HepG2 (cell line): ENCODE results near the gene PIGW. TPM values are rescaled to one million over a fixed set of nuclear protein-coding genes. Genes with fewer than 3 reads are reported as not detected.

ENCODE experiments used
- CEBPB ChIP-seq: IDR thresholded peaks from 2 replicates; pipeline ENCODE4 v1.6.1; 2011; ENCODE audit warnings: low read depth, low read length, improper control_type of control experiment, borderline replicate concordance
- DNMT3B ChIP-seq: conservative IDR thresholded peaks from 2 replicates; pipeline ENCODE4 v1.6.1; 2016; ENCODE audit warnings: missing biosample characterization, control low read depth
- EHMT2 ChIP-seq: fragments of 200-600 bp; sonication (generic); IDR thresholded peaks from 2 replicates; pipeline ENCODE4 v1.7.0; 2017; ENCODE audit warnings: antibody characterized with exemption, low read depth, low read length, borderline replicate concordance
- JUN ChIP-seq: sonication (generic); formaldehyde crosslinking; IDR thresholded peaks from 2 replicates; pipeline ENCODE4 v1.4.0; 2020; ENCODE audit warnings: mild to moderate bottlenecking, missing genetic modification reagents
- MAF1 ChIP-seq: sonication (generic); formaldehyde crosslinking; IDR thresholded peaks from 2 replicates; pipeline ENCODE4 v1.5.0; 2020; ENCODE audit warnings: missing genetic modification reagents, borderline replicate concordance
- RAD21 ChIP-seq: fragments of 450-650 bp; formaldehyde crosslinking; IDR thresholded peaks from 2 replicates; pipeline ENCODE4 v1.5.0; 2020; ENCODE audit warnings: mild to moderate bottlenecking
- RCOR2 ChIP-seq: IDR thresholded peaks from 2 replicates; pipeline ENCODE4 v1.6.1; 2016; ENCODE audit warnings: missing biosample characterization, missing genetic modification reagents
- SIN3B ChIP-seq: fragments of 150-350 bp; IDR thresholded peaks from 2 replicates; pipeline ENCODE4 v1.6.1; 2014; ENCODE audit warnings: low read length
- SMC3 ChIP-seq: IDR thresholded peaks from 2 replicates; pipeline ENCODE4 v1.6.1; 2011; ENCODE audit warnings: low read length, improper control_type of control experiment
- SUZ12 ChIP-seq: fragments of 150-350 bp; IDR thresholded peaks from 2 replicates; pipeline ENCODE4 v1.6.1; 2014; ENCODE audit warnings: low read depth, low read length
- ZBTB39 ChIP-seq: sonication (generic); formaldehyde crosslinking; IDR thresholded peaks from 2 replicates; pipeline ENCODE4 v1.5.0; 2020; ENCODE audit warnings: missing genetic modification reagents
- ZEB1 ChIP-seq: IDR thresholded peaks from 2 replicates; pipeline ENCODE4 v1.6.1; 2012; ENCODE audit warnings: mild to moderate bottlenecking, low read depth, inconsistent platforms; ENCODE audit not compliant: insufficient replicate concordance
- ZNF451 ChIP-seq: sonication (generic); formaldehyde crosslinking; IDR thresholded peaks from 2 replicates; pipeline ENCODE4 v1.5.0; 2020; ENCODE audit warnings: mild to moderate bottlenecking, missing genetic modification reagents
- ZNF569 ChIP-seq: sonication (generic); formaldehyde crosslinking; IDR thresholded peaks from 2 replicates; pipeline ENCODE4 v1.5.0; 2020; ENCODE audit warnings: mild to moderate bottlenecking, missing genetic modification reagents, moderate library complexity, borderline replicate concordance
- ZNF598 ChIP-seq: sonication (generic); formaldehyde crosslinking; IDR thresholded peaks from 2 replicates; pipeline ENCODE4 v1.5.1; 2020; ENCODE audit warnings: mild to moderate bottlenecking, missing genetic modification reagents, borderline replicate concordance
- ZNF652 ChIP-seq: IDR thresholded peaks from 2 replicates; pipeline ENCODE4 v1.6.1; 2016; ENCODE audit warnings: low read depth, borderline replicate concordance
- ZNF879 ChIP-seq: sonication (generic); formaldehyde crosslinking; IDR thresholded peaks from 2 replicates; pipeline ENCODE4 v1.8.1; 2023; ENCODE audit warnings: missing genetic modification reagents
- polyA plus RNA-seq, 8 experiments: library from polyadenylated mRNA; depleted of rRNA in 3 of 8; stranded (reverse) in 7 of 8; unstranded in 1 of 8; fragments of >200 nt; fragmentation: Illumina TruSeq in 4 of 8; extraction: Trizol in 4 of 8; gene quantifications; 2 replicates each; pipeline versions ENCODE4 v1.2.1 to v1.2.3, GENCODE V29; 2011 to 2016; ENCODE audit warnings: low read depth in 4 of 8, missing spikeins in 1 of 8, mixed read lengths in 1 of 8; ENCODE audit not compliant: insufficient read depth in 1 of 8
- total RNA-seq, 5 experiments: library from RNA; depleted of rRNA; stranded (reverse); fragments of >200 nt; fragmentation: Illumina TruSeq; extraction: Trizol; gene quantifications; 2 replicates each; pipeline ENCODE4 v1.2.3, GENCODE V29; 2016; ENCODE audit warnings: low read depth in 1 of 5
- TF ChIP-seq, protein P1 (sequence below): IDR thresholded peaks from 2 replicates; pipeline ENCODE4 v1.4.0; 2020; ENCODE audit warnings: mild to moderate bottlenecking, missing genetic modification reagents
- TF ChIP-seq, protein P2 (sequence below): sonication (generic); formaldehyde crosslinking; IDR thresholded peaks from 2 replicates; pipeline ENCODE4 v1.5.0; 2020; ENCODE audit warnings: mild to moderate bottlenecking, missing genetic modification reagents, borderline replicate concordance

PIGW gene
- total and polyA plus RNA-seq, 2 of the 13 experiments (the other 11 are each of a cell fraction or from before 2014, with no cell fraction given) = 9.0 to 24.0 TPM

DNA sequence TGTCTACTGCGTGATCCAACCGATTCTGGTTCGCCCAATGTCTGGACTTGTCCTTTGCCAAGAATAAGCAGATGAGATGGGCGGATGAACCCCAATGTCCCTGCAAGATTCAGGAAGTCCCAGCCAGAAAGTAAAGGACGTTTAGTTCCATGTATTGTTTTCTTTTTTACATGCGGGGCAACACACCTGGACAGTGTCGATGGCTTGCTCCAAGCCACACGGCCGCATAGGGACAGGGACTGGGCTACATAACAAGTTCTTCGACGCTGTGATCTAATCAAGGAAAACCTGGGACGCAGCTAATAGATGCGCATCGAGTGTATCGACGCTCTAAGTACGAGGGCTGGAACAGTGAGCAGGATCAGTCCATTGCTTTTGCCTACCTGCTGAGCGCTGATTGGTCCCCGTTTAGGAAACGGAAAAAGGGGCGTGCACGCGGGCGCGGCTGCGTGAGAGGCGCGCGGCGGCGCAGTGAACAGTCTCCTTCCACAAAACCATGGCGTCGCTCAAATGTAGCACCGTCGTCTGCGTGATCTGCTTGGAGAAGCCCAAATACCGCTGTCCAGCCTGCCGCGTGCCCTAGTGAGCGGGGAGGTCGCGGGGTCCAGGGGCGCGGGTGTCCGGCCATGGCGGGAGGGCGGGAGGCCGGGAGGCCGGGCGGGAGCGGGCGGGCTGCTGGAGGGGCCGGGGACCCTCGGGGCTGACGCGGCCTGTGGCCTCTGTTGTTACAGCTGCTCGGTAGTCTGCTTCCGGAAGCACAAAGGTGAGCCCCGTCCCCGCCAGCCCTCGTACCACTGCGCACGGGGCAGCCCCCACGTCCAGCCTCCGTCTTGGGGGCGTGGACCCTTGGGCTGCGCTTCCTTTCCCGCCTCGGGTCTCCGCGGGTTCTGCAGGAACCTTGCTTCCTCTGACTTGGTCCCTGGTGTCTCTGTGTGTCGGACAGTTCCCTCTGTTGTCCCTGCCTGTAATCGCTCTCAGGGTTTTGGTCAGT is 48.3 kb upstream of the PIGW start, which contains the start of gene ZNHIT3 (continued):
- TF ChIP-seq SUZ12 (no peak), ZNF451 (peak; percentile 58; the same call in 1 of the 2 replicates), ZBTB39 (CRISPR knock-in tag) (no peak), RCOR2 (CRISPR knock-in tag) (no peak), ZNF652 (CRISPR knock-in tag) (no peak), ZNF569 (CRISPR knock-in tag) (no peak), ZEB1 (no peak), ZNF598 (0 out of 2 replicates have a peak, but pooled peaks have one; percentile 64), MAF1 (CRISPR knock-in tag) (no peak), SIN3B (peak; percentile 70; the same call in 1 of the 2 replicates), EHMT2 (no peak), RAD21 (CRISPR knock-in tag) (no peak), DNMT3B (CRISPR knock-in tag) (peak; percentile 59; the same call in 1 of the 2 replicates), CEBPB (no peak), SMC3 (no peak), JUN (no peak; the same call in 1 of the 2 replicates), ZNF879 (CRISPR knock-in tag) (no peak)
- TF ChIP-seq, protein P1, sequence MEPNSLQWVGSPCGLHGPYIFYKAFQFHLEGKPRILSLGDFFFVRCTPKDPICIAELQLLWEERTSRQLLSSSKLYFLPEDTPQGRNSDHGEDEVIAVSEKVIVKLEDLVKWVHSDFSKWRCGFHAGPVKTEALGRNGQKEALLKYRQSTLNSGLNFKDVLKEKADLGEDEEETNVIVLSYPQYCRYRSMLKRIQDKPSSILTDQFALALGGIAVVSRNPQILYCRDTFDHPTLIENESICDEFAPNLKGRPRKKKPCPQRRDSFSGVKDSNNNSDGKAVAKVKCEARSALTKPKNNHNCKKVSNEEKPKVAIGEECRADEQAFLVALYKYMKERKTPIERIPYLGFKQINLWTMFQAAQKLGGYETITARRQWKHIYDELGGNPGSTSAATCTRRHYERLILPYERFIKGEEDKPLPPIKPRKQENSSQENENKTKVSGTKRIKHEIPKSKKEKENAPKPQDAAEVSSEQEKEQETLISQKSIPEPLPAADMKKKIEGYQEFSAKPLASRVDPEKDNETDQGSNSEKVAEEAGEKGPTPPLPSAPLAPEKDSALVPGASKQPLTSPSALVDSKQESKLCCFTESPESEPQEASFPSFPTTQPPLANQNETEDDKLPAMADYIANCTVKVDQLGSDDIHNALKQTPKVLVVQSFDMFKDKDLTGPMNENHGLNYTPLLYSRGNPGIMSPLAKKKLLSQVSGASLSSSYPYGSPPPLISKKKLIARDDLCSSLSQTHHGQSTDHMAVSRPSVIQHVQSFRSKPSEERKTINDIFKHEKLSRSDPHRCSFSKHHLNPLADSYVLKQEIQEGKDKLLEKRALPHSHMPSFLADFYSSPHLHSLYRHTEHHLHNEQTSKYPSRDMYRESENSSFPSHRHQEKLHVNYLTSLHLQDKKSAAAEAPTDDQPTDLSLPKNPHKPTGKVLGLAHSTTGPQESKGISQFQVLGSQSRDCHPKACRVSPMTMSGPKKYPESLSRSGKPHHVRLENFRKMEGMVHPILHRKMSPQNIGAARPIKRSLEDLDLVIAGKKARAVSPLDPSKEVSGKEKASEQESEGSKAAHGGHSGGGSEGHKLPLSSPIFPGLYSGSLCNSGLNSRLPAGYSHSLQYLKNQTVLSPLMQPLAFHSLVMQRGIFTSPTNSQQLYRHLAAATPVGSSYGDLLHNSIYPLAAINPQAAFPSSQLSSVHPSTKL (CRISPR knock-in tag) = peak; percentile 56; the same call in 1 of the 2 replicates
- TF ChIP-seq, protein P2, sequence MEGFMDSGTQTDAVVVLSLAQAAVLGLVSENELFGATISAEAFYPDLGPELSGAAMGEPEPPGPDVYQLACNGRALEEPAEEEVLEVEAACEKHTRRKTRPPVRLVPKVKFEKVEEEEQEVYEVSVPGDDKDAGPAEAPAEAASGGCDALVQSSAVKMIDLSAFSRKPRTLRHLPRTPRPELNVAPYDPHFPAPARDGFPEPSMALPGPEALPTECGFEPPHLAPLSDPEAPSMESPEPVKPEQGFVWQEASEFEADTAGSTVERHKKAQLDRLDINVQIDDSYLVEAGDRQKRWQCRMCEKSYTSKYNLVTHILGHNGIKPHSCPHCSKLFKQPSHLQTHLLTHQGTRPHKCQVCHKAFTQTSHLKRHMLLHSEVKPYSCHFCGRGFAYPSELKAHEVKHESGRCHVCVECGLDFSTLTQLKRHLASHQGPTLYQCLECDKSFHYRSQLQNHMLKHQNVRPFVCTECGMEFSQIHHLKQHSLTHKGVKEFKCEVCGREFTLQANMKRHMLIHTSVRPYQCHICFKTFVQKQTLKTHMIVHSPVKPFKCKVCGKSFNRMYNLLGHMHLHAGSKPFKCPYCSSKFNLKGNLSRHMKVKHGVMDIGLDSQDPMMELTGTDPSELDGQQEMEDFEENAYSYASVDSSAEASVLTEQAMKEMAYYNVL (CRISPR knock-in tag) = no peak; the same call in 1 of the 2 replicates
